ENCODE results near the gene COL6A2.

DNA sequence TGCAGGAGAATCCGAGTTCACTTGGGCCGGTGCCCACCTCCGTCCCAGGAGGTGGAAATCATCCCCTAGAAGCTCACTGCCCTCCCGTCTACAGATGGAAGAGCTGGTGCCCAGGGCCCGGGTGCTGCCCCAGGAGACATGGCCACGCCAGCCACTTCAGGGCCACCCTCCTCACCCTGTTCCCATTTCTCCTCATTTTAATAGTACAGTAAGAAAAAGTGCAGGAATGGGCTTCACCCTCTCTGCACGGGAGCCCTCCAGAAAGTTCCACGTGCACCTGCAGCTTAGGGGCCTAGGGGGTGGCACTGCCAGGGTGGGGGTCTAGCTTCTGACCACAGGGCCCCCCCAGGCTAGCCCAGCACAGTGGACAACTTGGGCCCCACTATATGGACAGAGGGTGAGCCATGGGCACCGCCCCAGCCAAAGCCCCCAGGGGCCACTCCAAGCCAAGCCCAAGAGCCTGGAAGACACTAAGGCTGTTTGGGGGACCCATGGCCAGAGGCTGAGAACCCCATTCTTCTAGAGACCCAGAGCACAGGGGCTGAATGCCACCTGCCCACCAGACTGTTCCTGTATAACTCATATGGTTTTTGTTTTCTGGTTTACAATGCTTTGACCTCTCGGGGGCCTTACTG is 60.9 kb downstream of the COL6A2 start:
- TF ChIP-seq, protein P1, sequence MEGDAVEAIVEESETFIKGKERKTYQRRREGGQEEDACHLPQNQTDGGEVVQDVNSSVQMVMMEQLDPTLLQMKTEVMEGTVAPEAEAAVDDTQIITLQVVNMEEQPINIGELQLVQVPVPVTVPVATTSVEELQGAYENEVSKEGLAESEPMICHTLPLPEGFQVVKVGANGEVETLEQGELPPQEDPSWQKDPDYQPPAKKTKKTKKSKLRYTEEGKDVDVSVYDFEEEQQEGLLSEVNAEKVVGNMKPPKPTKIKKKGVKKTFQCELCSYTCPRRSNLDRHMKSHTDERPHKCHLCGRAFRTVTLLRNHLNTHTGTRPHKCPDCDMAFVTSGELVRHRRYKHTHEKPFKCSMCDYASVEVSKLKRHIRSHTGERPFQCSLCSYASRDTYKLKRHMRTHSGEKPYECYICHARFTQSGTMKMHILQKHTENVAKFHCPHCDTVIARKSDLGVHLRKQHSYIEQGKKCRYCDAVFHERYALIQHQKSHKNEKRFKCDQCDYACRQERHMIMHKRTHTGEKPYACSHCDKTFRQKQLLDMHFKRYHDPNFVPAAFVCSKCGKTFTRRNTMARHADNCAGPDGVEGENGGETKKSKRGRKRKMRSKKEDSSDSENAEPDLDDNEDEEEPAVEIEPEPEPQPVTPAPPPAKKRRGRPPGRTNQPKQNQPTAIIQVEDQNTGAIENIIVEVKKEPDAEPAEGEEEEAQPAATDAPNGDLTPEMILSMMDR (IDR thresholded peaks at IDR 0.05) = no peak
- TF ChIP-seq EZH2 (IDR thresholded peaks at IDR 0.05) = no peak

Measured in neural progenitor cell (in vitro differentiated cells).